B cell (primary cell): Measurements from ENCODE around the gene SH3D19.

Experiments
- EZH2 ChIP-seq: IDR thresholded peaks from 2 replicates; pipeline ENCODE4 v1.6.1; 2012; ENCODE audit warnings: borderline replicate concordance, low read depth, mild to moderate bottlenecking, moderate library complexity, low read length; ENCODE audit not compliant: insufficient read depth, poor library complexity, severe bottlenecking
- TF ChIP-seq, protein P1 (sequence below): fragments of 200-600 bp; IDR thresholded peaks from one replicate; pipeline ENCODE4 v1.8.0; 2022; ENCODE audit warnings: antibody characterized with exemption, mild to moderate bottlenecking

DNA sequence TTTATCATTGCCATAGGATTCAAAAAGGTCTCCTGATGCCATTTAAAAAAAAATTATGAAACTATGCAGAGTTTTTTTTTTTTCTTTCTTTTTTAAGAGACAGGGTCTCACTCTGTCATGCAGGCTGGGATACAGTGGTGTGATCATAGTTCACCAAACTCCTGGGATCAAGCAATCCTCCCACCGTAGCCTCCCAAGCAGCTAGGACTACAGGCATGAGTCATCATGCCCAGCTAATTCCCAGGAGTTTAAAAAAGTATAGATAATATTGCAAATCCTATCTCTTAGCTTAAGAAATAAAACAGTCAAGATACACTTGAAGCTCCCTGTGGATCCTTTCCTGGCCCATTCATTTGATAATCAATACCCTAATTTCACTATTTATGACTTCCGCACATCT lies 107.1 kb downstream of the SH3D19 start:
- TF ChIP-seq, protein P1, sequence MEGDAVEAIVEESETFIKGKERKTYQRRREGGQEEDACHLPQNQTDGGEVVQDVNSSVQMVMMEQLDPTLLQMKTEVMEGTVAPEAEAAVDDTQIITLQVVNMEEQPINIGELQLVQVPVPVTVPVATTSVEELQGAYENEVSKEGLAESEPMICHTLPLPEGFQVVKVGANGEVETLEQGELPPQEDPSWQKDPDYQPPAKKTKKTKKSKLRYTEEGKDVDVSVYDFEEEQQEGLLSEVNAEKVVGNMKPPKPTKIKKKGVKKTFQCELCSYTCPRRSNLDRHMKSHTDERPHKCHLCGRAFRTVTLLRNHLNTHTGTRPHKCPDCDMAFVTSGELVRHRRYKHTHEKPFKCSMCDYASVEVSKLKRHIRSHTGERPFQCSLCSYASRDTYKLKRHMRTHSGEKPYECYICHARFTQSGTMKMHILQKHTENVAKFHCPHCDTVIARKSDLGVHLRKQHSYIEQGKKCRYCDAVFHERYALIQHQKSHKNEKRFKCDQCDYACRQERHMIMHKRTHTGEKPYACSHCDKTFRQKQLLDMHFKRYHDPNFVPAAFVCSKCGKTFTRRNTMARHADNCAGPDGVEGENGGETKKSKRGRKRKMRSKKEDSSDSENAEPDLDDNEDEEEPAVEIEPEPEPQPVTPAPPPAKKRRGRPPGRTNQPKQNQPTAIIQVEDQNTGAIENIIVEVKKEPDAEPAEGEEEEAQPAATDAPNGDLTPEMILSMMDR, result no peak
- no peak for TF ChIP-seq EZH2
